ENCODE data around the gene ATAD3A. TPM values are rescaled to one million over a fixed set of nuclear protein-coding genes. Genes with fewer than 3 reads are reported as not detected.

ATAD3A gene
- total RNA-seq (2021; ENCODE audit: unreplicated experiment) (57.5 TPM), Bru-seq, nascent RNA (percentile 61 among the genes with signal in this experiment), BruChase-seq, experiment 1, labeled RNA remaining after a 2-hour chase (percentile 65 among the genes with signal in this experiment), BruChase-seq, experiment 2, labeled RNA remaining after a 6-hour chase (percentile 70 among the genes with signal in this experiment)
- 57.5 TPM for polyA plus RNA-seq (2012; ENCODE audit: insufficient read length)
- long read RNA-seq, transcript ATAD3A-203 (16 exons, 2,492 nt): major isoform, 155 of 244 reads
- long read RNA-seq, partial matches to known transcripts: 24 of 244 reads
- long read RNA-seq, other reads (novel, unspliced or antisense): 63 of 244 reads

GRCh38 chr1:1511533-1512285 lies at the start of gene ATAD3A:
Gene ATAD3A (plus strand): TSS chr1:1512162. CDS start chr1:1512269, 107 bp downstream.
- intact Hi-C loops (cut with micrococcal nuclease; ENCODE audit: unreplicated experiment) (no loop called here), in situ Hi-C loops (cut with HindIII; ENCODE audit: low pct_unique_long_range_greater_than_20kb, low sequenced_read_pairs) (no loop called here)
- Histone ChIP-seq H3K36me3 (ENCODE audit: control insufficient read depth, insufficient read depth, low read length) (no peaks in the 10 kb centered on the region), H3K27me3 (ENCODE audit: control insufficient read depth, insufficient read depth, low read length) (no peaks in the 10 kb centered on the region), H3K4me1 (ENCODE audit: control insufficient read depth, insufficient read depth, low read length) (peaks cover 6% of the 10 kb centered on the region), H3K4me3 (ENCODE audit: low read depth in 2 of 2, low read length in 2 of 2) (peak within 1 kb of the TSS; percentile 74 to 81), H3K27ac (ENCODE audit: low read length) (peak within 1 kb of the TSS; percentile 95), H3K9me3 (ENCODE audit: control insufficient read depth, insufficient read depth, low read depth, low read length) (no peaks in the 10 kb centered on the region)
- POLR2A ChIA-PET: no interaction called here
- DNase-seq (ENCODE audit: low read depth, low spot score) (peak; percentile 82), ATAC-seq (peak; percentile 95)
- peak; percentile 82 for TF ChIP-seq POLR2AphosphoS5 (IDR thresholded peaks at IDR 0.05; ENCODE audit: low read depth, low read length)
- TF ChIP-seq CTCF (IDR thresholded peaks at IDR 0.05): no peak
- TF ChIP-seq TCF7L2 (IDR thresholded peaks at IDR 0.05; ENCODE audit: low read depth, low read length): no peak
- peak in 1 of 2 experiments; percentile 70; a peak in 1 of 4 replicates for TF ChIP-seq REST (IDR thresholded peaks at IDR 0.05; ENCODE audit: insufficient read depth in 1 of 2, low read depth in 2 of 2, low read length in 1 of 2)
- TF ChIP-seq SIN3A (IDR thresholded peaks at IDR 0.05; ENCODE audit: borderline replicate concordance, insufficient read depth, low read depth, low read length): peak; percentile 60; the same call in 1 of the 2 replicates
- no TSS peak for BruUV-seq (replicated peaks)
- CTCF ChIA-PET: no interaction called here

GRCh38 chr1:1462318-1462966 lies 49.5 kb upstream of the ATAD3A start:
- Histone ChIP-seq H3K4me3 (ENCODE audit: low read depth in 2 of 2, low read length in 2 of 2) (no peak overlapping the region), H3K9me3 (ENCODE audit: control insufficient read depth, insufficient read depth, low read depth, low read length) (no peaks in the 10 kb centered on the region), H3K27ac (ENCODE audit: low read length) (no peak overlapping the region), H3K4me1 (ENCODE audit: control insufficient read depth, insufficient read depth, low read length) (no peaks in the 10 kb centered on the region), H3K27me3 (ENCODE audit: control insufficient read depth, insufficient read depth, low read length) (no peaks in the 10 kb centered on the region), H3K36me3 (ENCODE audit: control insufficient read depth, insufficient read depth, low read length) (no peaks in the 10 kb centered on the region)
- POLR2A ChIA-PET: no interaction called here
- intact Hi-C loops (cut with micrococcal nuclease; ENCODE audit: unreplicated experiment): no loop called here
- no TSS peak for BruUV-seq (replicated peaks)
- CTCF ChIA-PET: interaction anchor here (0.8 kb wide), 1 partner anchor 37 kb away, joined by 3 read pairs; a partner anchor contains a TSS
- DNase-seq (ENCODE audit: low read depth, low spot score) (no peak), ATAC-seq (peak; percentile 49)
- in situ Hi-C loops (cut with HindIII; ENCODE audit: low pct_unique_long_range_greater_than_20kb, low sequenced_read_pairs): no loop called here
- TF ChIP-seq POLR2AphosphoS5 (IDR thresholded peaks at IDR 0.05; ENCODE audit: low read depth, low read length): no peak
- no peak for TF ChIP-seq SIN3A (IDR thresholded peaks at IDR 0.05; ENCODE audit: borderline replicate concordance, insufficient read depth, low read depth, low read length)
- no peak for TF ChIP-seq TCF7L2 (IDR thresholded peaks at IDR 0.05; ENCODE audit: low read depth, low read length)
